ENCODE measurements around the gene SLC45A1. TPM values are rescaled to one million over a fixed set of nuclear protein-coding genes. Genes with fewer than 3 reads are reported as not detected.

SLC45A1 gene
- total RNA-seq, 3 donors from 2014 or later (not counting 1 experiment from before 2014, with no cell fraction given), result 0.45 to 0.68 (median 0.52) TPM

DNA sequence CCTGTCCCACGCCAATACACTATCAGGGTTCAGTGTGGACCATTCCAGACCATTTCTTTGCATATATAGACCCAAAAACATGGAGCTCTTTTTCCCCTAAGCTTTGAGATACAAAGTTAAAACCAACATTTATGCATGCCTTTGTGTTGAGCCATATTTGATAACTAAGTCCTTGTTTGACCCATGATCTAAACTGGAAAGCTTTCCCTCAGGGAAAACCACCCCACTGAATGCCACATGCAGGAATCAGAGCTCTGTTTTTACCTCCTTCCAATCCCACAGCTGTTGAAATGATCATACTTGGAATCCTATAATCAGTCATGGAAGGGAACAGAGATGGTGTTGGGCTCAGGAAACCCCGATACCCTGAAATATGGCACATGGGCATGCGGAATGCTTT is 14.8 kb upstream of the SLC45A1 start:
- TF ChIP-seq, protein P1, sequence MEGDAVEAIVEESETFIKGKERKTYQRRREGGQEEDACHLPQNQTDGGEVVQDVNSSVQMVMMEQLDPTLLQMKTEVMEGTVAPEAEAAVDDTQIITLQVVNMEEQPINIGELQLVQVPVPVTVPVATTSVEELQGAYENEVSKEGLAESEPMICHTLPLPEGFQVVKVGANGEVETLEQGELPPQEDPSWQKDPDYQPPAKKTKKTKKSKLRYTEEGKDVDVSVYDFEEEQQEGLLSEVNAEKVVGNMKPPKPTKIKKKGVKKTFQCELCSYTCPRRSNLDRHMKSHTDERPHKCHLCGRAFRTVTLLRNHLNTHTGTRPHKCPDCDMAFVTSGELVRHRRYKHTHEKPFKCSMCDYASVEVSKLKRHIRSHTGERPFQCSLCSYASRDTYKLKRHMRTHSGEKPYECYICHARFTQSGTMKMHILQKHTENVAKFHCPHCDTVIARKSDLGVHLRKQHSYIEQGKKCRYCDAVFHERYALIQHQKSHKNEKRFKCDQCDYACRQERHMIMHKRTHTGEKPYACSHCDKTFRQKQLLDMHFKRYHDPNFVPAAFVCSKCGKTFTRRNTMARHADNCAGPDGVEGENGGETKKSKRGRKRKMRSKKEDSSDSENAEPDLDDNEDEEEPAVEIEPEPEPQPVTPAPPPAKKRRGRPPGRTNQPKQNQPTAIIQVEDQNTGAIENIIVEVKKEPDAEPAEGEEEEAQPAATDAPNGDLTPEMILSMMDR (IDR thresholded peaks at IDR 0.05), result no peak
- H3K4me1 ChIP-seq (ENCODE audit: control insufficient read depth, insufficient read depth, low read length), result no peaks in the 10 kb centered on the region
- DNase-seq (no peak), ATAC-seq (no peak)
- no peaks in the 10 kb centered on the region for H3K9me3 Mint-ChIP-seq
- no peak overlapping the region for H3K27ac ChIP-seq (ENCODE audit: low read length)
- no peak overlapping the region for H3K4me3 Mint-ChIP-seq
- H3K36me3 ChIP-seq (ENCODE audit: control insufficient read depth, insufficient read depth, low read length), result no peaks in the 10 kb centered on the region
- no peaks in the 10 kb centered on the region for H3K9me3 ChIP-seq (ENCODE audit: control insufficient read depth, insufficient read depth, low read length)
- no peaks in the 10 kb centered on the region for H3K36me3 Mint-ChIP-seq
- WGBS (ENCODE audit: insufficient coverage), result 93% methylated on average over 3 of the region's 3 CpGs
- H3K27me3 Mint-ChIP-seq (ENCODE audit: low read depth in 2 of 2), result peaks cover 14 to 22% of the 10 kb centered on the region in 2 donors
- intact Hi-C loops (cut with micrococcal nuclease), result no loop called here
- H3K4me3 ChIP-seq (ENCODE audit: low read length), result no peak overlapping the region
- no peak overlapping the region for H3K27ac Mint-ChIP-seq
- no peaks in the 10 kb centered on the region for H3K27me3 ChIP-seq (ENCODE audit: control insufficient read depth, insufficient read depth, low read length)
- no peaks in the 10 kb centered on the region for H3K4me1 Mint-ChIP-seq

DNA sequence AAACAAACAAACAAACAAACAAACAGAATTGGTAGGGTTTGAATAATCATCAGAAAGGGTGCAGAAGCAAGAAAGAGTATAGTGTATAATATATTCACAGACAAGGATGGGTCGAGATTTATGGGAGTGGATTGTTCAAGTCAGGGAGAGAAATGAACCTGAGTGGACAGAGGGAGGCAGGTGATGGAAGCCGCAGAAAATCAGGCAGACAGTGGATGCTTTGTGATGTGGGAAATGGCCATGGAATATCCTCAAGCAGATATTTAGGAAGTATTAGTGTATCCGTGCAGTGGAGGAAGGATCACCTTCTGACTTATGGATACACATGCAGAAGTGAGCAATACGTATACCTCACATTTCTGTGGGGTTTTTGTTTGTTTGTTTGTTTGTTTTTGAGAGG is 14.0 kb upstream of the SLC45A1 start:
- Mint-ChIP-seq H3K9me3 (no peaks in the 10 kb centered on the region), H3K27ac (no peak overlapping the region), H3K27me3 (ENCODE audit: low read depth in 2 of 2) (peaks cover 12 to 24% of the 10 kb centered on the region in 2 donors), H3K36me3 (no peaks in the 10 kb centered on the region), H3K4me3 (no peak overlapping the region), H3K4me1 (no peaks in the 10 kb centered on the region)
- Histone ChIP-seq H3K4me1 (ENCODE audit: control insufficient read depth, insufficient read depth, low read length) (no peaks in the 10 kb centered on the region), H3K27ac (ENCODE audit: low read length) (no peak overlapping the region), H3K9me3 (ENCODE audit: control insufficient read depth, insufficient read depth, low read length) (no peaks in the 10 kb centered on the region), H3K27me3 (ENCODE audit: control insufficient read depth, insufficient read depth, low read length) (no peaks in the 10 kb centered on the region), H3K36me3 (ENCODE audit: control insufficient read depth, insufficient read depth, low read length) (no peaks in the 10 kb centered on the region), H3K4me3 (ENCODE audit: low read length) (no peak overlapping the region)
- 86% methylated on average over 4 of the region's 4 CpGs for WGBS (ENCODE audit: insufficient coverage)
- intact Hi-C loops (cut with micrococcal nuclease), result no loop called here
- no peak for ATAC-seq
- TF ChIP-seq, protein P1 (IDR thresholded peaks at IDR 0.05), result no peak
- no peak for DNase-seq

DNA sequence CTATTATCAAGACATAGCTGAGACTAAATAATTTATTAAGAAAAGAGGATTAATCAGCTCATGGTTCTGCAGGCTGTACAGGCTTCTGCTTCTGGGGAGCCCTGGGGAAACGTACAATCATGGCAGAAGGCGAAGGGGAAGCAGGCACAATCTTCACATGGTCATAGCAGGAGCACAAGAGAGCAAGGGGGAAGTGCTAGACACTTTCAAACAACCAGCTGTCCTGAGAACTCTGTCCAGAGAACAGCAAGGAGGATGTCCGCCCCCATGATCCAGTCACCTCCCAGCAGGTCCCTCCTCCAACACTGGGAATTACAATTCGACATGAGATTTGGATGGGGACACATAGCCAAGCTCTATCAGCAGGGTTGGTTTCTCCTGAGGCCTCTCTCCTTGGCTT is 10.3 kb upstream of the SLC45A1 start:
- ATAC-seq (no peak), DNase-seq (no peak)
- peaks cover 8 to 18% of the 10 kb centered on the region in 2 donors for H3K27me3 Mint-ChIP-seq (ENCODE audit: low read depth in 2 of 2)
- Histone ChIP-seq H3K36me3 (ENCODE audit: control insufficient read depth, insufficient read depth, low read length) (no peaks in the 10 kb centered on the region), H3K27me3 (ENCODE audit: control insufficient read depth, insufficient read depth, low read length) (no peaks in the 10 kb centered on the region), H3K4me1 (ENCODE audit: control insufficient read depth, insufficient read depth, low read length) (no peaks in the 10 kb centered on the region), H3K4me3 (ENCODE audit: low read length) (no peak overlapping the region), H3K9me3 (ENCODE audit: control insufficient read depth, insufficient read depth, low read length) (no peaks in the 10 kb centered on the region), H3K27ac (ENCODE audit: low read length) (no peak overlapping the region)
- whole genome bisulfite sequencing (ENCODE audit: insufficient coverage), result 69% methylated on average over 4 of the region's 4 CpGs
- no peaks in the 10 kb centered on the region for H3K4me1 Mint-ChIP-seq
- H3K9me3 Mint-ChIP-seq, result no peaks in the 10 kb centered on the region
- TF ChIP-seq, protein P1 (IDR thresholded peaks at IDR 0.05), result no peak
- intact Hi-C loops (cut with micrococcal nuclease), result no loop called here
- no peak overlapping the region for H3K27ac Mint-ChIP-seq
- no peaks in the 10 kb centered on the region for H3K36me3 Mint-ChIP-seq
- no peak overlapping the region for H3K4me3 Mint-ChIP-seq

DNA sequence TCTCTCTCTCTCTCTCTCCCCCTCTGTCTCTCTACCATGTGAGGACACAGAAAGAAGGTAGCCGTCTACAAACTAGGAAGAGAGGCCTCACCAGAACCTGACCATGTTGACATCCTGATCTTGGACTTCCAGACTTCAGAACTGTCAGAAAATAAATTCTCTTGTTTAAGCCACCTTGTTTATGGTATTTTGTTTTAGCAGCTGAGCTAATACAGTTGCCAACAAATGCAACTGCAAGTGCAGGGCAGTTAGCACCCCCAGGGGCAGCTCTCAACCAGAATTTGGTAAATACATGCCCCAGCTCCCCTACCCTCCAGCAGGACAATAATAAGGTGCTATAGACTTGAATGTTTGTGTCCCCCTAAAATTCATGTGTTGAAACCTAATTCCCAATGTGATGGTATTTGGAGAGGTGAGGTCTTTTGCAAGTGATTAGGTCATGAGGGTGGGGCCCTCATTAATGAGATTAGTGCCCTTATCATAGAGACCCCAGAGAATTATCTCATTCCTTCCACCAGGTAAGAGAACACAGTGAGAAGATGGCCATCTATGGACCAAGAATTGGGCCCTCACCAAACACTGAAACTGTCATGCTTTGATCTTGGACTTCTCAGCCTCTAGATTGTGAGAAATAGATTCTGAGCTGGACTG is 6.7 kb upstream of the SLC45A1 start:
- H3K27me3 ChIP-seq (ENCODE audit: control insufficient read depth, insufficient read depth, low read length), result peaks cover 7% of the 10 kb centered on the region
- no peaks in the 10 kb centered on the region for H3K36me3 ChIP-seq (ENCODE audit: control insufficient read depth, insufficient read depth, low read length)
- DNase-seq, result no peak
- Mint-ChIP-seq H3K9me3 (no peaks in the 10 kb centered on the region), H3K27me3 (ENCODE audit: low read depth in 2 of 2) (peaks cover 22 to 29% of the 10 kb centered on the region in 2 donors), H3K27ac (no peak overlapping the region), H3K36me3 (no peaks in the 10 kb centered on the region), H3K4me3 (no peak overlapping the region), H3K4me1 (peaks cover 4 to 10% of the 10 kb centered on the region in 2 donors)
- no peak for ATAC-seq
- intact Hi-C loops (cut with micrococcal nuclease), result no loop called here
- no peak overlapping the region for H3K4me3 ChIP-seq (ENCODE audit: low read length)
- H3K4me1 ChIP-seq (ENCODE audit: control insufficient read depth, insufficient read depth, low read length), result peaks cover 3% of the 10 kb centered on the region
- H3K27ac ChIP-seq (ENCODE audit: low read length), result no peak overlapping the region
- 55% methylated on average over 1 of the region's 1 CpG for WGBS (ENCODE audit: insufficient coverage)
- TF ChIP-seq, protein P1 (IDR thresholded peaks at IDR 0.05), result no peak
- H3K9me3 ChIP-seq (ENCODE audit: control insufficient read depth, insufficient read depth, low read length), result no peaks in the 10 kb centered on the region
